SJSA1 (cell line): ENCODE results near the gene CMTM2. TPM values are rescaled to one million over a fixed set of nuclear protein-coding genes. Genes with fewer than 3 reads are reported as not detected.
A peak's percentile ranks its signal among the peaks of the same experiment; 100 is the strongest.

Source experiments
- DNase-seq, 2 experiments: peaks; one replicate each; pipeline ENCODE4 v3.0.0-alpha.2; 2015 to 2020; ENCODE audit warnings: low spot score in 2 of 2, low read depth in 1 of 2
- H3K27ac ChIP-seq: fragments of 250-450 bp; sonication (Bioruptor Pico); 2 replicates; pipeline ENCODE4 v1.5.1; 2020; ENCODE audit warnings: mild to moderate bottlenecking, moderate library complexity
- H3K27me3 ChIP-seq: fragments of 250-450 bp; sonication (Bioruptor Pico); replicated peaks from 2 replicates; pipeline ENCODE4 v1.5.1; 2020; ENCODE audit warnings: mild to moderate bottlenecking, moderate library complexity
- H3K36me3 ChIP-seq: fragments of 250-450 bp; sonication (Bioruptor Pico); 2 replicates; pipeline ENCODE4 v1.5.1; 2020; ENCODE audit warnings: mild to moderate bottlenecking
- H3K4me1 ChIP-seq: fragments of 250-450 bp; sonication (Bioruptor Pico); replicated peaks from 2 replicates; pipeline ENCODE4 v1.6.1; 2021; ENCODE audit warnings: mild to moderate bottlenecking
- H3K4me3 ChIP-seq: fragments of 250-450 bp; sonication (Bioruptor Pico); 2 replicates; pipeline ENCODE4 v1.5.1; 2020; ENCODE audit warnings: mild to moderate bottlenecking
- H3K9me3 ChIP-seq: fragments of 250-450 bp; sonication (Bioruptor Pico); replicated peaks from 2 replicates; pipeline ENCODE4 v1.5.1; 2020; ENCODE audit warnings: mild to moderate bottlenecking
- total RNA-seq: library from RNA; depleted of rRNA; stranded (reverse); fragments of >200 nt; shearing (Covaris generic); gene quantifications from 2 replicates; pipeline ENCODE4 v1.2.3, GENCODE V29; 2014

The CMTM2 gene
- total RNA-seq, 1 experiment from 2014 or later = not detected

- H3K4me3 ChIP-seq = no peak overlapping the region
Measured at GRCh38 chr16:66548068-66548467, 31.2 kb upstream of the CMTM2 start.

GRCh38 chr16:66548868-66549267, 30.4 kb upstream of the CMTM2 start:
- H3K9me3 ChIP-seq = no peaks in the 10 kb centered on the region
- DNase-seq = no peak
- no peaks in the 10 kb centered on the region for H3K27me3 ChIP-seq
- peak overlapping the region; percentile 90 for H3K27ac ChIP-seq
- peak overlapping the region; percentile 88 for H3K4me3 ChIP-seq
- peaks cover 43% of the 10 kb centered on the region for H3K4me1 ChIP-seq
- peaks cover 14% of the 10 kb centered on the region for H3K36me3 ChIP-seq

More at GRCh38 chr16:66548068-66548467, 31.2 kb upstream of the CMTM2 start:
- Histone ChIP-seq H3K9me3 (no peaks in the 10 kb centered on the region), H3K27ac (no peak overlapping the region), H3K4me1 (peaks cover 37% of the 10 kb centered on the region), H3K27me3 (no peaks in the 10 kb centered on the region), H3K36me3 (peaks cover 9% of the 10 kb centered on the region)
- no peak for DNase-seq

GRCh38 chr16:66549284-66550131, 29.8 kb upstream of the CMTM2 start, which contains the start of gene TK2:
Gene TK2 (minus strand): TSS chr16:66550122. CDS start chr16:66550061, 61 bp downstream.
- Histone ChIP-seq H3K27ac (peak within 1 kb of the TSS; percentile 90), H3K4me1 (peaks cover 44% of the 10 kb centered on the region), H3K4me3 (peak within 1 kb of the TSS; percentile 88), H3K9me3 (no peaks in the 10 kb centered on the region), H3K36me3 (peaks cover 20% of the 10 kb centered on the region), H3K27me3 (no peaks in the 10 kb centered on the region)
- DNase-seq = peak; percentile 78

- Histone ChIP-seq H3K9me3 (no peaks in the 10 kb centered on the region), H3K4me1 (peaks cover 44% of the 10 kb centered on the region), H3K4me3 (no peak overlapping the region), H3K27ac (0 out of 2 replicates have a peak overlapping the region, but pooled peaks have one; percentile 67), H3K27me3 (no peaks in the 10 kb centered on the region), H3K36me3 (peaks cover 34% of the 10 kb centered on the region)
- DNase-seq = peak; percentile 58 to 63
Measured at GRCh38 chr16:66551348-66551759, 27.9 kb upstream of the CMTM2 start.

- Histone ChIP-seq H3K27me3 (no peaks in the 10 kb centered on the region), H3K36me3 (peaks cover 34% of the 10 kb centered on the region), H3K9me3 (no peaks in the 10 kb centered on the region), H3K4me1 (peaks cover 44% of the 10 kb centered on the region), H3K27ac (peak overlapping the region; percentile 67), H3K4me3 (peak overlapping the region; percentile 51)
- DNase-seq = no peak
Measured at GRCh38 chr16:66551788-66552285, 27.4 kb upstream of the CMTM2 start.

- DNase-seq = peak; percentile 89 to 94
- H3K36me3 ChIP-seq = peaks cover 36% of the 10 kb centered on the region
- H3K4me3 ChIP-seq = peak within 1 kb of the TSS; percentile 51
- peaks cover 44% of the 10 kb centered on the region for H3K4me1 ChIP-seq
- no peaks in the 10 kb centered on the region for H3K27me3 ChIP-seq
- H3K9me3 ChIP-seq = no peaks in the 10 kb centered on the region
- peak within 1 kb of the TSS; percentile 67 for H3K27ac ChIP-seq
Measured at GRCh38 chr16:66552286-66553177, 26.7 kb upstream of the CMTM2 start, which contains the start of gene CKLF. Gene CKLF (plus strand): TSS chr16:66552576. CDS start chr16:66552716, 140 bp downstream.

- Histone ChIP-seq H3K36me3 (peaks cover 43% of the 10 kb centered on the region), H3K27ac (no peak overlapping the region), H3K4me3 (peak overlapping the region; percentile 51), H3K4me1 (peaks cover 44% of the 10 kb centered on the region), H3K9me3 (no peaks in the 10 kb centered on the region), H3K27me3 (no peaks in the 10 kb centered on the region)
- DNase-seq = peak in 1 of 2 experiments; percentile 14
Measured at GRCh38 chr16:66553223-66553622, 26.0 kb upstream of the CMTM2 start.

- Histone ChIP-seq H3K4me1 (peaks cover 37% of the 10 kb centered on the region), H3K36me3 (peaks cover 51% of the 10 kb centered on the region), H3K4me3 (no peak overlapping the region), H3K9me3 (no peaks in the 10 kb centered on the region), H3K27me3 (no peaks in the 10 kb centered on the region), H3K27ac (no peak overlapping the region)
- no peak for DNase-seq
Measured at GRCh38 chr16:66554021-66554420, 25.2 kb upstream of the CMTM2 start.

GRCh38 chr16:66554495-66554894, 24.8 kb upstream of the CMTM2 start:
- Histone ChIP-seq H3K4me1 (peaks cover 32% of the 10 kb centered on the region), H3K4me3 (no peak overlapping the region), H3K36me3 (peaks cover 55% of the 10 kb centered on the region)

GRCh38 chr16:66560107-66560506, 19.2 kb upstream of the CMTM2 start:
- Histone ChIP-seq H3K36me3 (peaks cover 79% of the 10 kb centered on the region), H3K9me3 (no peaks in the 10 kb centered on the region), H3K27ac (no peak overlapping the region), H3K4me1 (no peaks in the 10 kb centered on the region), H3K27me3 (no peaks in the 10 kb centered on the region), H3K4me3 (no peak overlapping the region)
- no peak for DNase-seq

More at GRCh38 chr16:66554495-66554894, 24.8 kb upstream of the CMTM2 start:
- Histone ChIP-seq H3K27me3 (no peaks in the 10 kb centered on the region), H3K9me3 (no peaks in the 10 kb centered on the region), H3K27ac (no peak overlapping the region)
- DNase-seq = no peak

- Histone ChIP-seq H3K27ac (no peak overlapping the region), H3K9me3 (no peaks in the 10 kb centered on the region), H3K4me1 (no peaks in the 10 kb centered on the region), H3K27me3 (no peaks in the 10 kb centered on the region), H3K4me3 (no peak overlapping the region), H3K36me3 (peaks cover 76% of the 10 kb centered on the region)
- DNase-seq = no peak
Measured at GRCh38 chr16:66561381-66562080, 17.7 kb upstream of the CMTM2 start.

- Histone ChIP-seq H3K9me3 (no peaks in the 10 kb centered on the region), H3K4me1 (no peaks in the 10 kb centered on the region), H3K27me3 (no peaks in the 10 kb centered on the region), H3K4me3 (no peak overlapping the region), H3K27ac (no peak overlapping the region), H3K36me3 (peaks cover 73% of the 10 kb centered on the region)
- no peak for DNase-seq
Measured at GRCh38 chr16:66562409-66562808, 16.9 kb upstream of the CMTM2 start.

- no peak overlapping the region for H3K27ac ChIP-seq
- H3K4me3 ChIP-seq = no peak overlapping the region
Measured at GRCh38 chr16:66562986-66563385, 16.3 kb upstream of the CMTM2 start.

More at GRCh38 chr16:66562986-66563385, 16.3 kb upstream of the CMTM2 start:
- no peak for DNase-seq
- Histone ChIP-seq H3K27me3 (no peaks in the 10 kb centered on the region), H3K9me3 (no peaks in the 10 kb centered on the region), H3K36me3 (peaks cover 72% of the 10 kb centered on the region), H3K4me1 (no peaks in the 10 kb centered on the region)
